ENCODE results near the gene CLC. TPM values are rescaled to one million over a fixed set of nuclear protein-coding genes. Genes with fewer than 3 reads are reported as not detected.

The CLC gene
- total RNA-seq, 1 experiment from 2014 or later = not detected

DNA sequence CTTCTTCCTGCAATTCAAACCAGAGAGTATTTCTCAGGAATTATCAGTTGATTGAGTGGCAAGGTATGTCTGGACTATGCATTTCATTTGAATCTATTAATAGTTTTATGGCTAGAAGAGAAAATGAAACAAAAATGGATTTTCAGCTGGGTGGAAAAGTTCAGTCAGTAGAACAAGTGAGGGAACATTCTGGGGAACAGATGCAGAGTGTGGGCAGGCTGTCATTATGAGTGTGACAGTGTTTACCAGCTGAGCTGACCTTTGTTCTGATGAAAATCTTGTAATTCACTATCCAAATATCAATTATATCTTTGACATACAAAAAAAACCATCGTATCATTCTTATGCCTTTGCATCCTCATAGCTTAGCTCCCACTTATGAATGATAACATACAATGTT, 2.6 kb upstream of the CLC start:
- ATAC-seq (no peak), DNase-seq (ENCODE audit: low spot score) (no peak)
- no peaks in the 10 kb centered on the region for H3K9me3 Mint-ChIP-seq
- ChIA-PET POLR2A (no interaction called here), CTCF (no interaction called here)
- no peaks in the 10 kb centered on the region for H3K36me3 Mint-ChIP-seq
- H3K4me1 Mint-ChIP-seq = no peaks in the 10 kb centered on the region; the same call in 1 of the 2 replicates
- H3K27me3 Mint-ChIP-seq (ENCODE audit: low read depth) = peaks cover 44% of the 10 kb centered on the region
- no peak overlapping the region for H3K4me3 Mint-ChIP-seq
- no peak overlapping the region for H3K27ac Mint-ChIP-seq
- TF ChIP-seq, protein P1, sequence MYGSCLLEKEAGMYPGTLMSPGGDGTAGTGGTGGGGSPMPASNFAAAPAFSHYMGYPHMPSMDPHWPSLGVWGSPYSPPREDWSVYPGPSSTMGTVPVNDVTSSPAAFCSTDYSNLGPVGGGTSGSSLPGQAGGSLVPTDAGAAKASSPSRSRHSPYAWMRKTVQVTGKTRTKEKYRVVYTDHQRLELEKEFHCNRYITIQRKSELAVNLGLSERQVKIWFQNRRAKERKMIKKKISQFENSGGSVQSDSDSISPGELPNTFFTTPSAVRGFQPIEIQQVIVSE (CRISPR knock-in tag; IDR thresholded peaks at IDR 0.05; ENCODE audit: borderline replicate concordance) = no peak
- no peak for TF ChIP-seq NR3C1 (CRISPR knock-in tag; conservative IDR thresholded peaks at IDR 0.05; ENCODE audit: low read depth)
- TF ChIP-seq, protein P2, sequence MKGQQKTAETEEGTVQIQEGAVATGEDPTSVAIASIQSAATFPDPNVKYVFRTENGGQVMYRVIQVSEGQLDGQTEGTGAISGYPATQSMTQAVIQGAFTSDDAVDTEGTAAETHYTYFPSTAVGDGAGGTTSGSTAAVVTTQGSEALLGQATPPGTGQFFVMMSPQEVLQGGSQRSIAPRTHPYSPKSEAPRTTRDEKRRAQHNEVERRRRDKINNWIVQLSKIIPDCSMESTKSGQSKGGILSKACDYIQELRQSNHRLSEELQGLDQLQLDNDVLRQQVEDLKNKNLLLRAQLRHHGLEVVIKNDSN (CRISPR knock-in tag; IDR thresholded peaks at IDR 0.05) = no peak
- TF ChIP-seq ZNF219 (CRISPR knock-in tag; IDR thresholded peaks at IDR 0.05; ENCODE audit: borderline replicate concordance) = no peak
- TF ChIP-seq ZBTB43 (CRISPR knock-in tag; IDR thresholded peaks at IDR 0.05) = no peak
- TF ChIP-seq ESRRA (CRISPR knock-in tag; IDR thresholded peaks at IDR 0.05; ENCODE audit: borderline replicate concordance) = no peak
- TF ChIP-seq NR2C2 (CRISPR knock-in tag; IDR thresholded peaks at IDR 0.05) = no peak
- TF ChIP-seq, protein P3, sequence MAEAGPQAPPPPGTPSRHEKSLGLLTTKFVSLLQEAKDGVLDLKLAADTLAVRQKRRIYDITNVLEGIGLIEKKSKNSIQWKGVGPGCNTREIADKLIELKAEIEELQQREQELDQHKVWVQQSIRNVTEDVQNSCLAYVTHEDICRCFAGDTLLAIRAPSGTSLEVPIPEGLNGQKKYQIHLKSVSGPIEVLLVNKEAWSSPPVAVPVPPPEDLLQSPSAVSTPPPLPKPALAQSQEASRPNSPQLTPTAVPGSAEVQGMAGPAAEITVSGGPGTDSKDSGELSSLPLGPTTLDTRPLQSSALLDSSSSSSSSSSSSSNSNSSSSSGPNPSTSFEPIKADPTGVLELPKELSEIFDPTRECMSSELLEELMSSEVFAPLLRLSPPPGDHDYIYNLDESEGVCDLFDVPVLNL (CRISPR knock-in tag; IDR thresholded peaks at IDR 0.05; ENCODE audit: borderline replicate concordance, low read depth) = no peak
- TF ChIP-seq, protein P4, sequence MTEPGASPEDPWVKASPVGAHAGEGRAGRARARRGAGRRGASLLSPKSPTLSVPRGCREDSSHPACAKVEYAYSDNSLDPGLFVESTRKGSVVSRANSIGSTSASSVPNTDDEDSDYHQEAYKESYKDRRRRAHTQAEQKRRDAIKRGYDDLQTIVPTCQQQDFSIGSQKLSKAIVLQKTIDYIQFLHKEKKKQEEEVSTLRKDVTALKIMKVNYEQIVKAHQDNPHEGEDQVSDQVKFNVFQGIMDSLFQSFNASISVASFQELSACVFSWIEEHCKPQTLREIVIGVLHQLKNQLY (CRISPR knock-in tag; IDR thresholded peaks at IDR 0.05) = no peak
- TF ChIP-seq SOX15 (CRISPR knock-in tag; IDR thresholded peaks at IDR 0.05) = no peak
- no peak for TF ChIP-seq ZBTB21 (CRISPR knock-in tag; IDR thresholded peaks at IDR 0.05; ENCODE audit: borderline replicate concordance)
- TF ChIP-seq IRF2 (CRISPR knock-in tag; IDR thresholded peaks at IDR 0.05; ENCODE audit: borderline replicate concordance, low read depth) = no peak
- no peak for TF ChIP-seq RELA (CRISPR knock-in tag; IDR thresholded peaks at IDR 0.05; ENCODE audit: borderline replicate concordance)
- no peak for TF ChIP-seq CBFB (CRISPR knock-in tag; IDR thresholded peaks at IDR 0.05; ENCODE audit: low read depth)

DNA sequence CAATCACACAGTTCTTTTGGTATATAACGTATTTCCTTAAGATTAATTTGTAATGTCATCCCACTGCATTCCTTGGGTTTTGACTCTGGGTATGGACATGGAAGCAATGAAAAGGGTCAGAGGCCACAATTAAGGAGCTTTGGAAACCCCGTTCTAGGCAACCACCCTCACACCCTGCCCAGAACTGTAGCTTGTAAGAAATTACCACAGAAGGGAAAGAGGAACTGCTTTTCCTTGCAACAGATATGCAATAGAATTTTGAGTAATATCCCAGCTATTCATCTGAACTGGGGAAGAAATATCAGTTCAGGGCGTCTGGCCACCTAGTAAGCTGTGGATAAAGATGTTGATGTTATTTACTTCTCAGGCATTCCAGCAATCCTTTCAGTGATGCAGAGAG, 985 bp upstream of the CLC start:
- ChIA-PET CTCF (interaction anchor here (1.0 kb wide), 2 partner anchors 8 to 187 kb away, joined by 3 to 4 read pairs; no protein-coding TSS in a partner anchor), POLR2A (no interaction called here)
- DNase-seq (ENCODE audit: low spot score) = no peak
- Mint-ChIP-seq H3K36me3 (no peaks in the 10 kb centered on the region), H3K9me3 (no peaks in the 10 kb centered on the region), H3K4me1 (no peaks in the 10 kb centered on the region; the same call in 1 of the 2 replicates), H3K4me3 (no peak overlapping the region), H3K27me3 (ENCODE audit: low read depth) (peaks cover 42% of the 10 kb centered on the region), H3K27ac (no peak overlapping the region)
- ATAC-seq = no peak
- TF ChIP-seq, protein P1 (CRISPR knock-in tag; IDR thresholded peaks at IDR 0.05; ENCODE audit: borderline replicate concordance) = no peak
- TF ChIP-seq CREB1 (CRISPR knock-in tag; IDR thresholded peaks at IDR 0.05) (no peak), ETV6 (CRISPR knock-in tag; IDR thresholded peaks at IDR 0.05) (no peak)

DNA sequence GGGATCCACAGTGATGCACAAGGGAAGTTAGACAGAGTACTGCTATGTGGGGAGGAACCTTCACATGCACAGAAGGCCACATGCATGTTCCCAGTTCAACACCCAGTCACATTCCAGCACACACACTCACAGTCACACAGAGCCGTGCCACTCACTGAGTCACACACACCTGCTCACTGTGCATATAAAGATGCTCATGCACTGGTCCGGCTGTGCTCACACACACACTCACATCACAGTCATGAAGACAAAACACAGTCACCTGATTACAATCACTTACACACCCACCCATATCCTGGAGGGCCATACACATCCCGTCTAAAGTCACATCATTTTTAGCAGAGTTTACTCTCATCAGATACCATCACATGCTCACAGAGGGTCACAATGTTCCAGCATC, 478 bp downstream of the CLC start:
- Mint-ChIP-seq H3K9me3 (peaks cover 4% of the 10 kb centered on the region; the same call in 1 of the 2 replicates), H3K4me3 (no peak overlapping the region), H3K27ac (no peak overlapping the region), H3K4me1 (no peaks in the 10 kb centered on the region; the same call in 1 of the 2 replicates), H3K36me3 (no peaks in the 10 kb centered on the region), H3K27me3 (ENCODE audit: low read depth) (peaks cover 30% of the 10 kb centered on the region)
- DNase-seq (ENCODE audit: low spot score) (no peak), ATAC-seq (no peak)
- TF ChIP-seq ZBTB21 (CRISPR knock-in tag; IDR thresholded peaks at IDR 0.05; ENCODE audit: borderline replicate concordance) (no peak), JUN (CRISPR knock-in tag; IDR thresholded peaks at IDR 0.05) (no peak), ZNF396 (CRISPR knock-in tag; IDR thresholded peaks at IDR 0.05; ENCODE audit: borderline replicate concordance) (no peak), SMAD4 (CRISPR knock-in tag; IDR thresholded peaks at IDR 0.05) (no peak), USF2 (CRISPR knock-in tag; IDR thresholded peaks at IDR 0.05) (no peak), NFYB (CRISPR knock-in tag; conservative IDR thresholded peaks at IDR 0.05; ENCODE audit: low read depth) (no peak), HMGA2 (CRISPR knock-in tag; IDR thresholded peaks at IDR 0.05) (no peak)
- CTCF ChIA-PET = no interaction called here
- POLR2A ChIA-PET = no interaction called here

Data from WTC11 (cell line).